HL-60 (cell line): ENCODE measurements around the gene TBX2.

Experiments used
- DNase-seq, 2 experiments: peaks; one replicate each; pipeline ENCODE4 v3.0.0-alpha.2; 2010 to 2020; ENCODE audit warnings: low read depth in 1 of 2, low spot score in 1 of 2
- H3K27ac ChIP-seq: fragments of 250-450 bp; sonication (Bioruptor Pico); replicated peaks from 2 replicates; pipeline ENCODE4 v1.5.1; 2020; ENCODE audit warnings: mild to moderate bottlenecking, moderate library complexity
- H3K27me3 ChIP-seq: fragments of 250-450 bp; sonication (Bioruptor Pico); 2 replicates; pipeline ENCODE4 v1.5.1; 2021; ENCODE audit warnings: mild to moderate bottlenecking, moderate library complexity; ENCODE audit not compliant: insufficient read depth, poor library complexity, severe bottlenecking
- H3K4me3 ChIP-seq: replicated peaks from 2 replicates; pipeline ENCODE4 v1.5.1; 2011; ENCODE audit warnings: mild to moderate bottlenecking, control low read depth, low read length; ENCODE audit not compliant: insufficient read depth
- GABPA ChIP-seq: IDR thresholded peaks from 2 replicates; pipeline ENCODE4 v1.6.1; 2012; ENCODE audit warnings: low read depth
- POLR2AphosphoS5 ChIP-seq: IDR thresholded peaks from 2 replicates; pipeline ENCODE4 v1.6.1; 2012; ENCODE audit warnings: low read depth
- SPI1 ChIP-seq: IDR thresholded peaks from 2 replicates; pipeline ENCODE4 v1.6.1; 2012; ENCODE audit warnings: low read depth, mild to moderate bottlenecking, borderline replicate concordance
- TF ChIP-seq, protein P1 (sequence below): IDR thresholded peaks from one replicate; pipeline ENCODE4 v1.5.1; 2011; ENCODE audit warnings: low read length, control low read depth, inconsistent platforms; ENCODE audit not compliant: insufficient read depth
- TF ChIP-seq, protein P2 (sequence below): IDR thresholded peaks from 2 replicates; pipeline ENCODE4 v1.6.1; 2012; ENCODE audit warnings: low read depth; ENCODE audit not compliant: insufficient replicate concordance

TBX2 gene

GRCh38 chr17:61397086-61397842, 2.4 kb upstream of the TBX2 start:
- DNase-seq: no peak
- TF ChIP-seq, protein P1, sequence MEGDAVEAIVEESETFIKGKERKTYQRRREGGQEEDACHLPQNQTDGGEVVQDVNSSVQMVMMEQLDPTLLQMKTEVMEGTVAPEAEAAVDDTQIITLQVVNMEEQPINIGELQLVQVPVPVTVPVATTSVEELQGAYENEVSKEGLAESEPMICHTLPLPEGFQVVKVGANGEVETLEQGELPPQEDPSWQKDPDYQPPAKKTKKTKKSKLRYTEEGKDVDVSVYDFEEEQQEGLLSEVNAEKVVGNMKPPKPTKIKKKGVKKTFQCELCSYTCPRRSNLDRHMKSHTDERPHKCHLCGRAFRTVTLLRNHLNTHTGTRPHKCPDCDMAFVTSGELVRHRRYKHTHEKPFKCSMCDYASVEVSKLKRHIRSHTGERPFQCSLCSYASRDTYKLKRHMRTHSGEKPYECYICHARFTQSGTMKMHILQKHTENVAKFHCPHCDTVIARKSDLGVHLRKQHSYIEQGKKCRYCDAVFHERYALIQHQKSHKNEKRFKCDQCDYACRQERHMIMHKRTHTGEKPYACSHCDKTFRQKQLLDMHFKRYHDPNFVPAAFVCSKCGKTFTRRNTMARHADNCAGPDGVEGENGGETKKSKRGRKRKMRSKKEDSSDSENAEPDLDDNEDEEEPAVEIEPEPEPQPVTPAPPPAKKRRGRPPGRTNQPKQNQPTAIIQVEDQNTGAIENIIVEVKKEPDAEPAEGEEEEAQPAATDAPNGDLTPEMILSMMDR: no peak
- TF ChIP-seq, protein P2, sequence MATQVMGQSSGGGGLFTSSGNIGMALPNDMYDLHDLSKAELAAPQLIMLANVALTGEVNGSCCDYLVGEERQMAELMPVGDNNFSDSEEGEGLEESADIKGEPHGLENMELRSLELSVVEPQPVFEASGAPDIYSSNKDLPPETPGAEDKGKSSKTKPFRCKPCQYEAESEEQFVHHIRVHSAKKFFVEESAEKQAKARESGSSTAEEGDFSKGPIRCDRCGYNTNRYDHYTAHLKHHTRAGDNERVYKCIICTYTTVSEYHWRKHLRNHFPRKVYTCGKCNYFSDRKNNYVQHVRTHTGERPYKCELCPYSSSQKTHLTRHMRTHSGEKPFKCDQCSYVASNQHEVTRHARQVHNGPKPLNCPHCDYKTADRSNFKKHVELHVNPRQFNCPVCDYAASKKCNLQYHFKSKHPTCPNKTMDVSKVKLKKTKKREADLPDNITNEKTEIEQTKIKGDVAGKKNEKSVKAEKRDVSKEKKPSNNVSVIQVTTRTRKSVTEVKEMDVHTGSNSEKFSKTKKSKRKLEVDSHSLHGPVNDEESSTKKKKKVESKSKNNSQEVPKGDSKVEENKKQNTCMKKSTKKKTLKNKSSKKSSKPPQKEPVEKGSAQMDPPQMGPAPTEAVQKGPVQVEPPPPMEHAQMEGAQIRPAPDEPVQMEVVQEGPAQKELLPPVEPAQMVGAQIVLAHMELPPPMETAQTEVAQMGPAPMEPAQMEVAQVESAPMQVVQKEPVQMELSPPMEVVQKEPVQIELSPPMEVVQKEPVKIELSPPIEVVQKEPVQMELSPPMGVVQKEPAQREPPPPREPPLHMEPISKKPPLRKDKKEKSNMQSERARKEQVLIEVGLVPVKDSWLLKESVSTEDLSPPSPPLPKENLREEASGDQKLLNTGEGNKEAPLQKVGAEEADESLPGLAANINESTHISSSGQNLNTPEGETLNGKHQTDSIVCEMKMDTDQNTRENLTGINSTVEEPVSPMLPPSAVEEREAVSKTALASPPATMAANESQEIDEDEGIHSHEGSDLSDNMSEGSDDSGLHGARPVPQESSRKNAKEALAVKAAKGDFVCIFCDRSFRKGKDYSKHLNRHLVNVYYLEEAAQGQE: no peak
- TF ChIP-seq SPI1 (no peak), POLR2AphosphoS5 (no peak), GABPA (no peak)
- no peak overlapping the region for H3K4me3 ChIP-seq
- no peak overlapping the region for H3K27ac ChIP-seq
- peaks cover 57% of the 10 kb centered on the region for H3K27me3 ChIP-seq

GRCh38 chr17:61398721-61399130, 917 bp upstream of the TBX2 start:
- no peak for DNase-seq
- TF ChIP-seq, protein P2: no peak
- TF ChIP-seq POLR2AphosphoS5: no peak
- TF ChIP-seq SPI1: no peak
- TF ChIP-seq, protein P1: no peak
- no peak for TF ChIP-seq GABPA
- H3K4me3 ChIP-seq: peak overlapping the region; percentile 25
- peaks cover 69% of the 10 kb centered on the region for H3K27me3 ChIP-seq
- H3K27ac ChIP-seq: no peak overlapping the region

DNA sequence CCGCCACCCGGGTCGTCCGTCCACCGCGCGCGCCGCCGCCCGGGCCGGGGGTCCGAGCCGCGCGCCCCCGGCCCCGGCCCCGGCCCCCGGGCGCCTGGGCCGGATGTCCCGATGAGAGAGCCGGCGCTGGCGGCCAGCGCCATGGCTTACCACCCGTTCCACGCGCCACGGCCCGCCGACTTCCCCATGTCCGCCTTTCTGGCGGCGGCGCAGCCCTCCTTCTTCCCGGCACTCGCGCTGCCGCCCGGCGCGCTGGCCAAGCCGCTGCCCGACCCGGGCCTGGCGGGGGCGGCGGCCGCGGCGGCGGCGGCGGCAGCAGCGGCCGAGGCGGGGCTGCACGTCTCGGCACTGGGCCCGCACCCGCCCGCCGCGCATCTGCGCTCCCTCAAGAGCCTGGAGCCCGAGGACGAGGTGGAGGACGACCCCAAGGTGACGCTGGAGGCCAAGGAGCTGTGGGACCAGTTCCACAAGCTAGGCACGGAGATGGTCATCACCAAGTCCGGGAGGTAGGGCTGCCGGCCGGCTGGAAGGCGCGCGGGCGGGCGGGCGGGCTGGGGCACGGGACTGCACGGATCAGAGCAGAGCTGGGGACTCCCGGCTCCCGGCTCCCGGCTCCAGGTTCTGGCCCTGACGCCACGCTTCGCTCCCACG, 548 bp downstream of the TBX2 start:
- DNase-seq: no peak
- H3K27ac ChIP-seq: no peak overlapping the region

DNA sequence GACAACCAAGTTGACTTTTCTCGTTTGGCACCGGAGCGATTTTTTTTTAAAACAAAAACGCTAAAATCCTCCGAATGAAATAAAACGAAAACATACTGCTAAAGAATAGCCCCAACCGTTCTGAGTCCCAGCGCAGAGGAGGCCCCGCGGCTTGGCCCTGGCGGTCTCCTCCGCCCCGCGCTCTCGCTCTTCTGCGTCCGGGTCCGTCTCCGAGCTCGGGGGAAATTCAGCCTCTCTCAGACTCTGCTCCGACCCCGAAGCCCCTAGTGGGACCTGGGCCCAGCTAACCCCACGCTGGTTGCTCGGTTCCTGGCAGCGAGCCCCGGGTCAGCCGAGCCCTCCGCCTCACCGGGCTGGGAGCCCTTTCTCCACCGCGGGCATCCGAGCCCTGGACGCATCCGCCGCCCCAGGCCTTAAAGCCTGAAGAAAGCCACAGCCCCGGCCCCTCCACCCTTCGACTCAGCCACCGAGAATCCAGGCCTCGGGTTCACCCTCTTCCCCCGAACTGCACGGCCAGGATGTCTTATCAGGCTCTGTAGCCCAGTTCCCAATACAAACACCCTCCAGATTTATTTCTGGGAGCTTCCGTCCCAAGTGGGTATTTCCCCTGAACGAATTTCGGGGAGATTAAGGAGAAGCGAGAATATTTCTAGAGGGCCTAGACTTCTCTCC, 1.2 kb downstream of the TBX2 start:
- no peak for DNase-seq
- H3K4me3 ChIP-seq: no peak overlapping the region
- no peak overlapping the region for H3K27ac ChIP-seq
- no peak for TF ChIP-seq SPI1
- peaks cover 79% of the 10 kb centered on the region for H3K27me3 ChIP-seq

More for the DNA sequence above, 548 bp downstream of the TBX2 start:
- H3K4me3 ChIP-seq: no peak overlapping the region; the same call in 1 of the 2 replicates
- TF ChIP-seq SPI1: no peak
- peaks cover 81% of the 10 kb centered on the region for H3K27me3 ChIP-seq
